HG02870 (cell line): ENCODE measurements around the gene MORN1.
"Not testable (repeated sequence)": the region's sequence is repeated elsewhere in the genome, so short reads cannot be mapped to it uniquely, and the experiment has no call there.

Experiments
- ATAC-seq: cut with Tn5 transposase; IDR thresholded peaks from one replicate; pipeline ENCODE4 v1.9.1; 2021; ENCODE audit warnings: mild to moderate bottlenecking, moderate library complexity; ENCODE audit not compliant: unreplicated experiment

Gene MORN1

GRCh38 chr1:2341706-2342383, 49.5 kb downstream of the MORN1 start:
- ATAC-seq, result no peak

- no peak for ATAC-seq
These were observed 50.5 kb downstream of the MORN1 start for GRCh38 chr1:2340918-2341254.

GRCh38 chr1:2340086-2340917, 51.1 kb downstream of the MORN1 start:
- ATAC-seq, result no peak

GRCh38 chr1:2339206-2340085, 51.9 kb downstream of the MORN1 start:
- no peak for ATAC-seq

GRCh38 chr1:2337501-2337900, 53.9 kb downstream of the MORN1 start:
- no peak for ATAC-seq

- ATAC-seq, result no peak
These were observed 54.3 kb downstream of the MORN1 start for GRCh38 chr1:2337081-2337480.

GRCh38 chr1:2336499-2336898, 54.9 kb downstream of the MORN1 start:
- ATAC-seq, result no peak

- ATAC-seq, result no peak
These were observed 55.5 kb downstream of the MORN1 start for GRCh38 chr1:2335721-2336455.

GRCh38 chr1:2334883-2335534, 56.3 kb downstream of the MORN1 start:
- ATAC-seq, result no peak

- ATAC-seq, result no peak
These were observed 57.0 kb downstream of the MORN1 start for GRCh38 chr1:2334366-2334765.

GRCh38 chr1:2331580-2331979, 59.8 kb downstream of the MORN1 start:
- not testable (repeated sequence) for ATAC-seq

GRCh38 chr1:2331200-2331544, 60.2 kb downstream of the MORN1 start:
- no peak for ATAC-seq

GRCh38 chr1:2330519-2331199, 60.7 kb downstream of the MORN1 start:
- ATAC-seq, result no peak

- ATAC-seq, result no peak
These were observed 61.3 kb downstream of the MORN1 start for GRCh38 chr1:2330035-2330434.

- no peak for ATAC-seq
These were observed 62.5 kb downstream of the MORN1 start for GRCh38 chr1:2328676-2329455.

- ATAC-seq, result no peak
These were observed 63.5 kb downstream of the MORN1 start for GRCh38 chr1:2327841-2328240.

- not testable (repeated sequence) for ATAC-seq
These were observed 64.2 kb downstream of the MORN1 start for GRCh38 chr1:2327162-2327561.

- ATAC-seq, result no peak
These were observed 64.8 kb downstream of the MORN1 start for GRCh38 chr1:2326524-2326923.
